B cell (primary cell): ENCODE measurements around the gene CACNA2D3. TPM values are rescaled to one million over a fixed set of nuclear protein-coding genes. Genes with fewer than 3 reads are reported as not detected.

ENCODE experiments used
- ATAC-seq: fragments of 200-7000 bp; cut with Tn5 transposase; one replicate; pipeline ENCODE4 v1.10.0; 2021; ENCODE audit warnings: low read depth, mild to moderate bottlenecking, moderate number of reproducible peaks, moderate library complexity
- CTCF ChIA-PET: fragments of 350-600 bp; sonication (Branson Sonifier 250); formaldehyde crosslinking; loops from one replicate; lab custom pipeline; 2021; ENCODE audit warnings: antibody characterized with exemption, inconsistent platforms; lab: Charles Lee
- POLR2A ChIA-PET: fragments of 350-600 bp; sonication (Branson Sonifier 250); formaldehyde crosslinking; loops from one replicate; lab custom pipeline; 2021; ENCODE audit warnings: antibody characterized with exemption; lab: Charles Lee
- DNase-seq: peaks from one replicate; pipeline ENCODE4 v3.0.0; 2013
- H2AFZ ChIP-seq: 2 replicates; pipeline ENCODE4 v1.6.1; 2012; ENCODE audit warnings: mild to moderate bottlenecking, low read depth, low read length; ENCODE audit not compliant: insufficient read depth, poor library complexity, severe bottlenecking
- H3K27ac ChIP-seq, 2 donors: 1 replicate in 1 of 2; 2 replicates in 1 of 2; pipeline ENCODE4 v1.5.1; 2012 to 2013; ENCODE audit warnings: low read length in 2 of 2, mild to moderate bottlenecking in 2 of 2, moderate library complexity in 1 of 2
- H3K27me3 ChIP-seq, 4 experiments: fragments of 200-600 bp in 1 of 4; sonication (generic) in 1 of 4; replicated peaks in 1 of 4; 1 replicate in 2 of 4; 2 replicates in 2 of 4; pipeline versions ENCODE4 v1.6.1 to v1.7.0; 2013 to 2016; ENCODE audit warnings: low read length in 3 of 4, mild to moderate bottlenecking in 2 of 4, mixed read lengths in 1 of 4, moderate library complexity in 1 of 4; ENCODE audit not compliant: insufficient read depth in 4 of 4, control insufficient read depth in 3 of 4; ENCODE audit errors: control extremely low read depth in 1 of 4
- H3K36me3 ChIP-seq, 2 experiments: replicated peaks in 1 of 2; 1 replicate in 1 of 2; 2 replicates in 1 of 2; pipeline versions ENCODE4 v1.6.1 to v1.7.1; 2013; ENCODE audit warnings: low read length in 1 of 2; ENCODE audit not compliant: insufficient read depth in 2 of 2, control insufficient read depth in 1 of 2; ENCODE audit errors: control extremely low read depth in 1 of 2, extremely low read depth in 1 of 2
- H3K4me1 ChIP-seq, 2 donors: fragments of 200-600 bp in 1 of 2; sonication (generic) in 1 of 2; 1 replicate in 1 of 2; 2 replicates in 1 of 2; pipeline versions ENCODE4 v1.5.1 to v1.6.1; 2013 to 2017; ENCODE audit warnings: low read length in 2 of 2; ENCODE audit not compliant: control insufficient read depth in 2 of 2, insufficient read depth in 2 of 2
- H3K4me2 ChIP-seq: replicated peaks from 2 replicates; pipeline ENCODE3; 2012; ENCODE audit warnings: mild to moderate bottlenecking, low read depth, low read length; ENCODE audit not compliant: poor library complexity, severe bottlenecking
- H3K4me3 ChIP-seq, 5 experiments: fragments of 200-600 bp in 1 of 5; sonication (generic) in 1 of 5; 1 replicate in 3 of 5; 2 replicates in 2 of 5; pipeline versions ENCODE4 v1.5.1 to v1.7.0; 2011 to 2016; ENCODE audit warnings: low read length in 4 of 5, mild to moderate bottlenecking in 4 of 5, low read depth in 2 of 5, control low read depth in 1 of 5, moderate library complexity in 1 of 5; ENCODE audit not compliant: insufficient read depth in 1 of 5; ENCODE audit errors: control extremely low read depth in 1 of 5, extremely low read depth in 1 of 5
- H3K79me2 ChIP-seq: fragments of 200-600 bp; sonication (generic); one replicate; pipeline ENCODE4 v1.6.0; 2016; ENCODE audit warnings: low read length; ENCODE audit not compliant: control insufficient read depth, insufficient read depth
- H3K9ac ChIP-seq: fragments of 200-600 bp; sonication (generic); 2 replicates; pipeline ENCODE4 v1.6.1; 2017; ENCODE audit warnings: mild to moderate bottlenecking, low read length, moderate library complexity
- H3K9me3 ChIP-seq, 3 donors: one replicate each; pipeline versions ENCODE4 v1.6.1 to v1.7.1; 2013; ENCODE audit warnings: low read length in 2 of 3; ENCODE audit not compliant: control insufficient read depth in 2 of 3, insufficient read depth in 1 of 3; ENCODE audit errors: control extremely low read depth in 1 of 3
- H4K20me1 ChIP-seq: 2 replicates; pipeline ENCODE4 v1.6.0; 2012; ENCODE audit warnings: mild to moderate bottlenecking, low read length; ENCODE audit not compliant: insufficient read depth, control insufficient read depth, poor library complexity, severe bottlenecking
- H3K27ac Mint-ChIP-seq: one replicate; pipeline ENCODE4 v1.8.0; 2021; ENCODE audit warnings: mixed read lengths
- H3K27me3 Mint-ChIP-seq: one replicate; pipeline ENCODE4 v1.8.0; 2021; ENCODE audit warnings: mixed read lengths
- H3K4me1 Mint-ChIP-seq: one replicate; pipeline ENCODE4 v1.8.0; 2021; ENCODE audit warnings: mixed read lengths
- H3K4me3 Mint-ChIP-seq: one replicate; pipeline ENCODE4 v1.8.0; 2021; ENCODE audit warnings: mixed read lengths
- H3K9me3 Mint-ChIP-seq: one replicate; pipeline ENCODE4 v1.8.0; 2022; ENCODE audit warnings: mixed read lengths; ENCODE audit not compliant: insufficient read depth
- CTCF ChIP-seq: fragments of 200-600 bp; IDR thresholded peaks from one replicate; pipeline ENCODE4 v1.8.0; 2022; ENCODE audit warnings: antibody characterized with exemption, mild to moderate bottlenecking
- EZH2 ChIP-seq: IDR thresholded peaks from 2 replicates; pipeline ENCODE4 v1.6.1; 2012; ENCODE audit warnings: borderline replicate concordance, low read depth, mild to moderate bottlenecking, moderate library complexity, low read length; ENCODE audit not compliant: insufficient read depth, poor library complexity, severe bottlenecking
- WGBS: methylation state at CpG from one replicate; pipeline ENCODE4 v1.1.5; 2013; ENCODE audit warnings: missing lambda C conversion rate; ENCODE audit not compliant: insufficient coverage; 5-methylcytosine and 5-hydroxymethylcytosine counted together
- intact Hi-C: fragments of 100-400 bp; cut with micrococcal nuclease; formaldehyde crosslinking; loops from one replicate; pipeline ENCODE4 v1.10.0; 2022
- polyA plus RNA-seq: library from polyadenylated mRNA; depleted of rRNA; stranded (reverse); fragments of >200 nt; gene quantifications from 2 replicates; pipeline ENCODE4 v1.2.3, GENCODE V29; 2012
- total RNA-seq, 2 donors: library from RNA; stranded (reverse); fragments of 120-200 nt in 1 of 2; gene quantifications; 1 replicate in 1 of 2; 2 replicates in 1 of 2; pipeline versions ENCODE4 v1.2.3 to v1.2.4, GENCODE V29; 2013 to 2022

Gene CACNA2D3
- total and polyA plus RNA-seq, 2 donors (not counting 1 experiment from before 2014, with no cell fraction given): not detected

GRCh38 chr3:54178376-54178775, 56.0 kb downstream of the CACNA2D3 start:
- H3K4me3 ChIP-seq: no peak overlapping the region
- no peaks in the 10 kb centered on the region for H3K4me1 ChIP-seq
- TF ChIP-seq EZH2 (no peak), CTCF (no peak)
- no peaks in the 10 kb centered on the region for H3K79me2 ChIP-seq
- DNase-seq (no peak), ATAC-seq (no peak)
- no peak overlapping the region for H2AFZ ChIP-seq
- no peaks in the 10 kb centered on the region for H3K4me1 Mint-ChIP-seq
- 93% methylated on average over 2 of the region's 5 CpGs for WGBS
- CTCF ChIA-PET: no interaction called here
- no peak overlapping the region for H3K4me3 Mint-ChIP-seq
- no peaks in the 10 kb centered on the region for H4K20me1 ChIP-seq
- H3K27ac ChIP-seq: no peak overlapping the region
- no peak overlapping the region for H3K9ac ChIP-seq
- intact Hi-C loops: no loop called here
- no peak overlapping the region for H3K27ac Mint-ChIP-seq
- H3K27me3 ChIP-seq: no peaks in the 10 kb centered on the region
- no peaks in the 10 kb centered on the region for H3K36me3 ChIP-seq
- no peaks in the 10 kb centered on the region for H3K27me3 Mint-ChIP-seq
- H3K9me3 Mint-ChIP-seq: no peaks in the 10 kb centered on the region
- no peaks in the 10 kb centered on the region for H3K9me3 ChIP-seq
- POLR2A ChIA-PET: no interaction called here
- H3K4me2 ChIP-seq: no peak overlapping the region

GRCh38 chr3:54180921-54181320, 58.6 kb downstream of the CACNA2D3 start:
- H3K79me2 ChIP-seq: no peaks in the 10 kb centered on the region
- Mint-ChIP-seq H3K27ac (no peak overlapping the region), H3K9me3 (no peaks in the 10 kb centered on the region), H3K4me3 (no peak overlapping the region), H3K27me3 (no peaks in the 10 kb centered on the region), H3K4me1 (no peaks in the 10 kb centered on the region)
- H3K4me3 ChIP-seq: no peak overlapping the region
- H3K9ac ChIP-seq: no peak overlapping the region
- H4K20me1 ChIP-seq: no peaks in the 10 kb centered on the region
- no peak for ATAC-seq
- no peaks in the 10 kb centered on the region for H3K9me3 ChIP-seq
- no peak overlapping the region for H3K4me2 ChIP-seq
- TF ChIP-seq EZH2 (no peak), CTCF (no peak)
- H3K36me3 ChIP-seq: no peaks in the 10 kb centered on the region
- DNase-seq: no peak
- H3K27ac ChIP-seq: no peak overlapping the region
- ChIA-PET CTCF (no interaction called here), POLR2A (no interaction called here)
- no peaks in the 10 kb centered on the region for H3K27me3 ChIP-seq
- intact Hi-C loops: no loop called here
- H2AFZ ChIP-seq: no peak overlapping the region
- H3K4me1 ChIP-seq: no peaks in the 10 kb centered on the region
